OCI-LY1 (cell line): ENCODE data around the gene GNAO1.

ENCODE experiments used
- H2AFZ ChIP-seq: fragments of 200-600 bp; sonication (generic), shearing (Covaris generic); 2 replicates; pipeline ENCODE4 v1.6.0; 2014; ENCODE audit warnings: antibody characterized with exemption, mild to moderate bottlenecking, low read length
- H3F3A ChIP-seq: fragments of 200-600 bp; sonication (generic), shearing (Covaris generic); 2 replicates; pipeline ENCODE4 v1.6.0; 2014; ENCODE audit warnings: mild to moderate bottlenecking, antibody characterized with exemption, low read length, moderate library complexity; ENCODE audit not compliant: insufficient read depth
- H3K27ac ChIP-seq: fragments of 200-600 bp; sonication (generic); 2 replicates; pipeline ENCODE4 v1.5.1; 2014; ENCODE audit warnings: low read length, mixed run types, mild to moderate bottlenecking, low read depth; ENCODE audit not compliant: poor library complexity, severe bottlenecking
- H3K27me3 ChIP-seq: fragments of 200-600 bp; sonication (generic); 2 replicates; pipeline ENCODE4 v1.6.0; 2014; ENCODE audit warnings: antibody characterized with exemption, mild to moderate bottlenecking, low read length, moderate library complexity; ENCODE audit not compliant: insufficient read depth
- H3K36me3 ChIP-seq: fragments of 200-600 bp; sonication (generic); 2 replicates; pipeline ENCODE4 v1.6.1; 2014; ENCODE audit warnings: mild to moderate bottlenecking, antibody characterized with exemption, low read length, moderate library complexity, mixed read lengths; ENCODE audit not compliant: insufficient read depth
- H3K4me1 ChIP-seq: fragments of 200-600 bp; sonication (generic); 2 replicates; pipeline ENCODE4 v1.5.1; 2014; ENCODE audit warnings: mild to moderate bottlenecking, low read length, moderate library complexity; ENCODE audit not compliant: insufficient read depth, severe bottlenecking
- H3K4me2 ChIP-seq: fragments of 200-600 bp; sonication (generic), shearing (Covaris generic); 2 replicates; pipeline ENCODE4 v1.6.1; 2014; ENCODE audit warnings: low read length
- H3K4me3 ChIP-seq: fragments of 200-600 bp; sonication (generic); 2 replicates; pipeline ENCODE4 v1.5.1; 2014; ENCODE audit warnings: low read length, low read depth, mild to moderate bottlenecking, mixed read lengths; ENCODE audit not compliant: poor library complexity, severe bottlenecking
- H3K79me2 ChIP-seq: fragments of 200-600 bp; shearing (Covaris generic); 2 replicates; pipeline ENCODE4 v1.6.1; 2016; ENCODE audit warnings: mixed run types, low read length, mixed read lengths; ENCODE audit not compliant: insufficient read depth
- H3K9ac ChIP-seq: fragments of 200-600 bp; sonication (generic), shearing (Covaris generic); 2 replicates; pipeline ENCODE4 v1.6.1; 2014; ENCODE audit warnings: mild to moderate bottlenecking, low read length, mixed read lengths
- H3K9me2 ChIP-seq: fragments of 200-600 bp; sonication (generic), shearing (Covaris generic); 2 replicates; pipeline ENCODE4 v1.6.1; 2014; ENCODE audit warnings: low read depth, mild to moderate bottlenecking, low read length, mixed read lengths
- H3K9me3 ChIP-seq: fragments of 200-600 bp; shearing (Covaris generic); 2 replicates; pipeline ENCODE4 v1.6.1; 2014; ENCODE audit warnings: low read length, mixed read lengths
- H4K20me1 ChIP-seq: fragments of 200-600 bp; sonication (generic), shearing (Covaris generic); 2 replicates; pipeline ENCODE4 v1.6.0; 2016; ENCODE audit warnings: mild to moderate bottlenecking, low read length; ENCODE audit not compliant: insufficient read depth
- CTCF ChIP-seq: fragments of 200-600 bp; sonication (generic), shearing (Covaris generic); IDR thresholded peaks from 2 replicates; pipeline ENCODE4 v1.5.1; 2017; ENCODE audit warnings: mild to moderate bottlenecking, antibody characterized with exemption, low read length, moderate library complexity, mixed read lengths
- EZH2 ChIP-seq: fragments of 200-600 bp; sonication (generic), shearing (Covaris generic); IDR thresholded peaks from 2 replicates; pipeline ENCODE4 v1.8.0; 2017; ENCODE audit warnings: borderline replicate concordance, mixed run types, mild to moderate bottlenecking, antibody characterized with exemption, low read length, moderate library complexity, mixed read lengths

Gene GNAO1

GRCh38 chr16:56340864-56341365 is 149.6 kb downstream of the GNAO1 start:
- no peaks in the 10 kb centered on the region for H3K79me2 ChIP-seq
- no peak overlapping the region for H2AFZ ChIP-seq
- H3K27ac ChIP-seq = no peak overlapping the region
- no peaks in the 10 kb centered on the region for H4K20me1 ChIP-seq
- no peak overlapping the region for H3K4me2 ChIP-seq
- H3K27me3 ChIP-seq = no peaks in the 10 kb centered on the region
- H3K4me3 ChIP-seq = no peak overlapping the region
- no peak overlapping the region for H3K9ac ChIP-seq
- no peaks in the 10 kb centered on the region for H3F3A ChIP-seq
- TF ChIP-seq EZH2 (no peak), CTCF (no peak)
- peaks cover 14% of the 10 kb centered on the region for H3K4me1 ChIP-seq
- H3K9me2 ChIP-seq = no peaks in the 10 kb centered on the region
- H3K9me3 ChIP-seq = no peaks in the 10 kb centered on the region
- no peaks in the 10 kb centered on the region for H3K36me3 ChIP-seq

GRCh38 chr16:56341656-56342399 is 150.5 kb downstream of the GNAO1 start:
- Histone ChIP-seq H2AFZ (no peak overlapping the region), H3K79me2 (no peaks in the 10 kb centered on the region), H3K27ac (no peak overlapping the region), H3K9ac (no peak overlapping the region), H3K4me1 (peaks cover 14% of the 10 kb centered on the region), H3K9me2 (no peaks in the 10 kb centered on the region), H4K20me1 (no peaks in the 10 kb centered on the region), H3K4me3 (no peak overlapping the region), H3K27me3 (no peaks in the 10 kb centered on the region), H3K9me3 (no peaks in the 10 kb centered on the region), H3K4me2 (no peak overlapping the region), H3F3A (no peaks in the 10 kb centered on the region), H3K36me3 (no peaks in the 10 kb centered on the region)
- TF ChIP-seq CTCF = no peak
- no peak for TF ChIP-seq EZH2

- no peak overlapping the region for H3K27ac ChIP-seq
These were observed 152.6 kb downstream of the GNAO1 start for GRCh38 chr16:56343661-56344517.

More at GRCh38 chr16:56343661-56344517, 152.6 kb downstream of the GNAO1 start:
- Histone ChIP-seq H3K4me3 (no peak overlapping the region), H3F3A (no peaks in the 10 kb centered on the region), H3K9me3 (no peaks in the 10 kb centered on the region), H2AFZ (no peak overlapping the region), H3K4me2 (no peak overlapping the region), H3K4me1 (no peaks in the 10 kb centered on the region), H3K9me2 (no peaks in the 10 kb centered on the region), H3K79me2 (no peaks in the 10 kb centered on the region), H3K9ac (no peak overlapping the region), H3K27me3 (no peaks in the 10 kb centered on the region), H3K36me3 (no peaks in the 10 kb centered on the region), H4K20me1 (no peaks in the 10 kb centered on the region)
- TF ChIP-seq CTCF = no peak
- no peak for TF ChIP-seq EZH2
